Left colon (tissue), 2 donors: ENCODE data around the gene GNAS. TPM values are rescaled to one million over a fixed set of nuclear protein-coding genes. Genes with fewer than 3 reads are reported as not detected.
A peak's percentile ranks its signal among the peaks of the same experiment; 100 is the strongest.
"Not testable (repeated sequence)": the region's sequence is repeated elsewhere in the genome, so short reads cannot be mapped to it uniquely, and the experiment has no call there.

Source experiments
- ATAC-seq: fragments of 200-7000 bp; cut with Tn5 transposase; one replicate; pipeline ENCODE4 v1.9.1; 2020; ENCODE audit warnings: mild to moderate bottlenecking, moderate library complexity
- DNase-seq, 2 donors: peaks; one replicate each; pipeline ENCODE4 v3.0.0-alpha.2; 2020
- intact Hi-C, 2 donors: fragments of 100-400 bp; cut with DNase I in 1 of 2; cut with micrococcal nuclease in 1 of 2; formaldehyde crosslinking; loops; one replicate each; pipeline versions ENCODE4 v1.11.2 to v1.14.0; 2022; cut with DNase I, micrococcal nuclease
- long read RNA-seq: library from polyadenylated mRNA; unstranded; transcript quantifications from one replicate; pipeline ENCODE4 v2.0.0, GENCODE V29; 2021
- total RNA-seq, 2 donors: library from RNA; stranded (reverse); fragmentation: NEBNext Ultra II Directional; extraction: Animal tissue kit (Norgen Biotek cat#: 25700); gene quantifications; one replicate each; pipeline ENCODE4 v1.2.1, GENCODE V29; 2021
- donor health status: DM: no; HTN: no; CAD: no.
- donor health status: DM: yes; HTN: yes; CAD: no.

Gene GNAS
- 100 to 1,000 TPM; 651 to 725 TPM for total RNA-seq
- long read RNA-seq, transcript GNAS-211 (12 exons, 1,931 nt): major isoform, 168 of 489 reads
- long read RNA-seq, transcript GNAS-210 (13 exons, 1,972 nt): minor isoform, 105 of 489 reads
- long read RNA-seq, transcript GNAS-201 (12 exons, 1,866 nt): minor isoform, 84 of 489 reads
- long read RNA-seq, transcript GNAS-207 (13 exons, 1,975 nt): minor isoform, 18 of 489 reads
- long read RNA-seq, partial matches to known transcripts: 34 of 489 reads
- long read RNA-seq, other reads (novel, unspliced or antisense): 38 of 489 reads

GRCh38 chr20:58852543-58853271, at the start of gene GNAS:
Gene GNAS, plus strand, starts transcription at chr20:58852716.
- ATAC-seq (peak; percentile 75), DNase-seq (peak in 1 of 2 donors; percentile 70)
- intact Hi-C loops: no loop called here

DNA sequence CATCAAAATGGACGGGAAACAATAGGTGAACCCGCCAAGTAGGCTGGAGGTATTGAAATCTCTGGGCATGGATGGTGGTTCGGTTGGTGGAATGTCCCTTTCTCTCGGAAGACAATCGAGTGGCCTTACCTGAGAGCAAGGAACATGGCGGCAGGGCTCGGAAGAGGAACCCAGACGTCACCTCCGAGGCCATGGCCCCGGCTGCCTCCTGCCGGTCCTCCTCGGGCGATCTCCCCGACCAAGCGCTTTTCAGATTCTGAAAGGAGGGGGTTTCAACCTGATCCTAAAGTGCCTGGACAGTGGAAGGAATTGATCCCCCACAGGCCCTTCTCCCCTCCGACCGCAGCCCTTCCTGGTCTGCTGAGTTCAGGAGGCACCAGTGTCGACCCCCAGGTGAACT, 49.0 kb upstream of the GNAS start:
- DNase-seq (no peak), ATAC-seq (no peak)
- intact Hi-C loops: no loop called here

GRCh38 chr20:58807801-58808200, 44.7 kb upstream of the GNAS start:
- intact Hi-C loops: no loop called here
- no peak for DNase-seq
- no peak for ATAC-seq

- ATAC-seq: no peak
- DNase-seq: no peak
- intact Hi-C loops: no loop called here
Measured at GRCh38 chr20:58808271-58809046, 44.1 kb upstream of the GNAS start.

- intact Hi-C loops: no loop called here
Measured at GRCh38 chr20:58810116-58810878, 42.2 kb upstream of the GNAS start.

GRCh38 chr20:58810879-58811250, 41.7 kb upstream of the GNAS start:
- intact Hi-C loops: no loop called here
- ATAC-seq: no peak
- DNase-seq: no peak

More at GRCh38 chr20:58810116-58810878, 42.2 kb upstream of the GNAS start:
- no peak for DNase-seq
- ATAC-seq: no peak

- DNase-seq (no peak), ATAC-seq (no peak)
- intact Hi-C loops: no loop called here
Measured at GRCh38 chr20:58811334-58811733, 41.2 kb upstream of the GNAS start.

DNA sequence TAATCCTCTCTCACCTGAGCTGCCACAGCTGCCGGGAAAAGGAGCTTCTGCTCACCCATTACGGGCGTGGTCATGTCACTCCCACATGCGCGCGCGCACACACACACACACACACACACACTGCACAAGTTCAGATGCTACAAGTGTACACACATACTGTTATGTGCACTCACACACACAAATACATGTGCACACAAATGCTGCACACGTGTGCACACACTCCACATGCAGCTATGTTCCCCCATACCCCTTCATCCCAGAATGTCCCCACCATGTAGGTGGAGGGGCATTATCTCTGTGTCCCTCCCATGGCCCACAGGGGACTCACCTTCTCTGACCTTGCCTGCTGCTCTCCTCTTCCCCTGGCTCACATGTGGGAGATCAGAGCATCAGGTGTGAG, 39.1 kb upstream of the GNAS start:
- no peak for DNase-seq
- ATAC-seq: no peak
- intact Hi-C loops: no loop called here

GRCh38 chr20:58815448-58815847, 37.1 kb upstream of the GNAS start:
- intact Hi-C loops: no loop called here
- ATAC-seq: no peak
- DNase-seq: no peak

- ATAC-seq: no peak
- DNase-seq: no peak
- intact Hi-C loops: no loop called here
Measured at GRCh38 chr20:58816051-58816450, 36.5 kb upstream of the GNAS start.

- ATAC-seq: no peak
- no peak for DNase-seq
- intact Hi-C loops: no loop called here
Measured at GRCh38 chr20:58816957-58817651, 35.4 kb upstream of the GNAS start.

GRCh38 chr20:58817748-58818147, 34.8 kb upstream of the GNAS start:
- DNase-seq (no peak), ATAC-seq (no peak)
- intact Hi-C loops: no loop called here

DNA sequence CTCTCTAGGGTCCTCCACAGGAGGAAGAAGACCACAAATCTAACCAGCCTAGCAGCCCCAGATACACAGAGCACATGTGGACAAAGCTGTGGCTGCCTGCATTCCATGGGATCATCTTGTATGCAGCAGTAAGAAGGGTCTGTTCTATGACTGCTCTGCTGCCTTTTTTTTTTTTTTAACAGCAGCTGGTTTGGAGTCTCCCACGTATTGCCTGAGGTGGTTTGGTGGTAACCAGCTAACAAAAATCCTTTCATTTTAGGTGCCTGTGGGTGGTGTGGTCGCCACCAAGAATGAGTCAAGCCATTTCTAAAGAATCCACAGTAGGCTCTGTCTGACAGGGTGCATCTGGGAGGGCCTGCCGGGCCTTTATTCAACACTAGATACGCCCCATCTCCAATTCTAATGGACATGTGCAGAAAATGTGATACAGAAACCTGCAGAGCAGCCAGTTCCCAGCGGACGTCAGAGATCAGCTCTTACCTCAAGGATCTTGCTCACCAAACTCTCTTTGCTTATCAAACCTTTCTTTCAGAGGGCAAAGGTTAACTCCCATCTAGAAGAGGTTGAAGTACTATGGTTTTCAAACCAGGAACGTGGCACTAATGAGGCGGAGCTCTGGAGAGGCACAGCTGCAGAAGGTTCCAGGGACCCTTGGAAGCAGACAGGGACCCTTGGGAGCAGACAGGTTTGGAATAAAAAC, 33.8 kb upstream of the GNAS start:
- DNase-seq: no peak
- no peak for ATAC-seq
- intact Hi-C loops: no loop called here

DNA sequence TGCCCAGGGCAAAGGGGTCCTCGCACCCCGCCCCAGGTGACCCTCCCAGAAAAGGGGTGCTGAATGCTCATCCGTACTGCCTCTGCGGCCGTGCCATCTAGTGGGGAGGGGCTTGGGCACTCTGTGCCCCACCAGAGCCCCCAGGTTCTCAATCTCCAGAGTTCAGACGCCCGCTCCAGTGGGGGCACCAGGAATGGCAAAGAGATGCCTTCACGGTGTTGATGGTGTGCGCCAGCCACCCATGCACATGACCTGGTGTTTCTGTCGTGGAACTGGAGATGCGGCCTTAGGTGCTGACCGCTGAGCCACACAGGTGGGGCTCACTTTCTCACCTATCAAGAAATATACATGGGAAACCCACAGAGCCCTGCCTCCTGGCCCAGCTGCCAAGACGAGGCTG, 32.6 kb upstream of the GNAS start:
- no peak for ATAC-seq
- DNase-seq: no peak
- intact Hi-C loops: no loop called here

GRCh38 chr20:58820515-58820914, 32.0 kb upstream of the GNAS start:
- intact Hi-C loops, DNase-seq: not testable (repeated sequence)

DNA sequence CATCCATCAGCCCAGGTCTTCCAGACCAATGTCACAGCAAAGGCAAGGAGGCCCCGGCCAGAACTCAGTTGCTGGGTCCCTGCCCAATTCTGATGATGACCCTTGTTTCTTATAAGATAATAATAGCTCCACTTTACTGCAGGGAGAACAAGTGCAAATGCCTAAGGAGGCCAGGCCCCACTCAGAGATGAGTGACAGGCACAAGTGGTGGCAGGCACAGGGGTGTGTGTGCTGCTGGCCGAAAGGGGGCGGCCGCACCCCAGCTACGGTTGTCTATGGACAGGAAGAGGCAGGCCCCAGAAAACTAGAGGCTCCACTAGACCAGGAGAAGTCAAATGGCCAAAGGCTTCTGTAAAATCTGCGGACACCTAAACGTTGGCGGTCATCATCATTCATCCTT, 30.4 kb upstream of the GNAS start:
- ATAC-seq (no peak), DNase-seq (no peak)
- intact Hi-C loops: no loop called here

More at GRCh38 chr20:58820515-58820914, 32.0 kb upstream of the GNAS start:
- not testable (repeated sequence) for ATAC-seq

DNA sequence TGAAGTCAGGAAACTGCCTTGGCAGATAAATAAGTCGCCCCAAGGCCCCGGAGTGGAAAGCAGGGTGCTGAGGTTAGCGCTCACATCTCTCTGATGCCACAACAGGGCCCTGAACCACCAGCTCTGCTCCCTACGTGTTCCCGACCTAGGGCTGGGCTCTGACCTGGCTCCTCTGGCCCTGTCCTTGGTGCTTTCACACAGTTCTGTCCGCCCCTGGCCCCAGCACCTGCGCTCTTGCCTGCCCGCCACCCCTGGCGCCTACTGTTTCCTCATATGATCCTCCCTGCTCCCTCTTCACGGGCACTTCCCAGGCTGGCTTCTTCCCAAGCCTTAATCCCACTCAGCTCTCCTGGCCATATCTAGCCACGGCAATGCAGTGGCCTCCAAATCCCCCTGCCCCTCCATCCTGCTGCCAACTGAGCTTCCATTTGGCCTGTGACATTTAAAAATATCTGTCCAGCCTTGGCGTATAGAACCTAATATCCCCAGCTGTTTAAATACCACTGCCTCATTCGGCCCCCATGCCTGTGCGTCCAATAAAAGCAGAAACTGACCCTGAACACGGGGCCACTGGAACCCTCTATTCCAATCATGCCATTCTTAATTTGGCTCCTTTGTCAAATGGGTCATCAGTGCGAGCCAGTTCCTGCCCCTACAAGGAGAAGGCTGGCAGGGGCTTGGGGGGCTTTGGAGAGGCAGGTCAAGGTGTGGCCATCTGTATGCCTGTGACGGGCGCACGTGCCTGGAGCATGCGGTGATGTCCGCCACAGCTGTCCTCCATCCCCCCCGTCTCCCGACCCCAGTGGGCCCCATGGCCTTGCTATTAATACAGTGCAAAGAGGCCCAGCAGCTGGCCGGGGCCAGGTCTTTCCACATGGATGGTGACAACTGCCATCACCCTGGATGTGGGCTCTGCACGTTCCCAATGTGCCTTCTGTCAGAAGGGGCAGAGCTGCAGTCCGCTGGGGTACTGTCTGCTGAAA, 29.5 kb upstream of the GNAS start:
- ATAC-seq (no peak), DNase-seq (no peak)
- intact Hi-C loops: no loop called here
